ENCODE results near the gene SPATA16.

The SPATA16 gene

DNA sequence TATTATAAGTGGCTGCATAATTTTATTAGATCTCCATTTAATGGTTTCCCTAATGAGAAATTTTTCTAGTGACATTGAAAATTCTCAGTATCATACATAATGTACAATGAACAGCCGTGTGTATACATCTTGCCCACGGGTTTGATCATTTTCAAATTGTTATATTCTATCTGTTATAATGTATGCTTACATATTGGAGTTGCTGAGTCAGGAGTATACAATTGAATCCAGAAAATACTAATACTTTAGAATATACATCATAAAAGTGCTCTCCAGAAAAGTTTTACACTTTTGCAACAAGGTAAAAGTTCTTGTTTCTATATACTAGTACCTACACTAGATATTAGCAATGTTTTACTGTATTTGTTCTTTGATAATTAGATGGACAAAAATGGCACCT lies 82.8 kb downstream of the SPATA16 start:
- H3K4me1 ChIP-seq (ENCODE audit: insufficient read depth, low read length), result no peaks in the 10 kb centered on the region
- no peak overlapping the region for H3K27ac ChIP-seq (ENCODE audit: low read length)
- no peaks in the 10 kb centered on the region for H3K36me3 ChIP-seq (ENCODE audit: insufficient read depth, low read depth, low read length)
- no peaks in the 10 kb centered on the region for H3K27me3 ChIP-seq (ENCODE audit: insufficient read depth, low read length)
- H3K9me3 ChIP-seq (ENCODE audit: insufficient read depth, low read depth, low read length), result no peaks in the 10 kb centered on the region
- no peak overlapping the region for H3K9ac ChIP-seq (ENCODE audit: low read depth, low read length)
- no peak overlapping the region for H3K4me3 ChIP-seq (ENCODE audit: low read length)

DNA sequence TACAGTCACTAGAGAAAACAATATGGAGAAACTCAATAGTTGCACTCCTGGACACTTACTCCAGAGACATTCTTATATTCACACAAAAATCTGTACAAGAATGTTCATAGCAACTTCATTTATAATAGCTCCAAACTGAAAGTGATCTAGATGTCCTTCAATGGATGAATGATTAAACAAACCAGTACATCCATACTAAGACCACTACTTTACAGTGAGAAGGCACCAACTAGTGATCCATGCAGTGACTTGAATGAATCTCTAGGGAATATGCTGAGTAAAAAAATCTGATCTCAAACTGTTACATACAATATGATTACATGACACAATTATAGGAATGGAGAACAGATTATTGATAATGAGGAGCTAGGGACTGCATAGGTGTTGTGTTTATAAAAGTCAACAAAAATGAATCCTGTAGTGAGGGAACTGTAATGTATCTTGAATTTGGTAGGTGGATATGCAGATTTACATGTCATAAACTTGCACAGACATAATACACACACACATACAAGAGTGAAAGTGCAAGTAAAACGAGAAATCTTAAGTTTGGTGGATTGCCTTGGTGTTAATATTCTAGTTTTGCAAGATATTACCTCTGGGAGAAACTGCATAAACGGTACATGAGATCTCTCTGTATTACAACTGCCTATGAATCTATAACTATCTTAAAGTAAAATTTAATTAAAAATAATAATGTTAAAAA lies 85.7 kb downstream of the SPATA16 start:
- Histone ChIP-seq H3K27ac (ENCODE audit: low read length) (no peak overlapping the region), H3K36me3 (ENCODE audit: insufficient read depth, low read depth, low read length) (no peaks in the 10 kb centered on the region), H3K27me3 (ENCODE audit: insufficient read depth, low read length) (no peaks in the 10 kb centered on the region), H3K9me3 (ENCODE audit: insufficient read depth, low read depth, low read length) (no peaks in the 10 kb centered on the region), H3K4me1 (ENCODE audit: insufficient read depth, low read length) (no peaks in the 10 kb centered on the region), H3K4me3 (ENCODE audit: low read length) (no peak overlapping the region), H3K9ac (ENCODE audit: low read depth, low read length) (no peak overlapping the region)

DNA sequence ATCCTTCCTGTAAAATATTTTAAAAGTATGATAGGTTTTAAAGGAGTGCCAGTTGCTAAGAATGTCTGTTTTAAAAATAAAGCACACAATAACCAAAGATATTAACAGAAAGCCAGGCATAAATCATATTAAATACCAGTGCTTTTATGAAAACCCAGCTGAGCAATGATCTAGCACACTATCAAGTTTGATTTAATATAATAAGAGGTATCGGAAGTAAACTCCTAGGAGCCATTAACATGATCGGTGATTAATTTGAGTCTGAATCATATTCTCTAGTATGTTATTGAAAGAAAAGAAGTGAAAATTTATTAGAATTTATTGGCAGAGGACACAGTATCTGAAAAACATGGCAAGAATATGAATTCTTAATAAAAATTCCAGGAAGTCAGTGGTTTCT lies 91.7 kb downstream of the SPATA16 start:
- Histone ChIP-seq H3K4me3 (ENCODE audit: low read length) (no peak overlapping the region), H3K9me3 (ENCODE audit: insufficient read depth, low read depth, low read length) (no peaks in the 10 kb centered on the region), H3K4me1 (ENCODE audit: insufficient read depth, low read length) (no peaks in the 10 kb centered on the region), H3K27me3 (ENCODE audit: insufficient read depth, low read length) (no peaks in the 10 kb centered on the region), H3K36me3 (ENCODE audit: insufficient read depth, low read depth, low read length) (no peaks in the 10 kb centered on the region), H3K27ac (ENCODE audit: low read length) (no peak overlapping the region), H3K9ac (ENCODE audit: low read depth, low read length) (no peak overlapping the region)

DNA sequence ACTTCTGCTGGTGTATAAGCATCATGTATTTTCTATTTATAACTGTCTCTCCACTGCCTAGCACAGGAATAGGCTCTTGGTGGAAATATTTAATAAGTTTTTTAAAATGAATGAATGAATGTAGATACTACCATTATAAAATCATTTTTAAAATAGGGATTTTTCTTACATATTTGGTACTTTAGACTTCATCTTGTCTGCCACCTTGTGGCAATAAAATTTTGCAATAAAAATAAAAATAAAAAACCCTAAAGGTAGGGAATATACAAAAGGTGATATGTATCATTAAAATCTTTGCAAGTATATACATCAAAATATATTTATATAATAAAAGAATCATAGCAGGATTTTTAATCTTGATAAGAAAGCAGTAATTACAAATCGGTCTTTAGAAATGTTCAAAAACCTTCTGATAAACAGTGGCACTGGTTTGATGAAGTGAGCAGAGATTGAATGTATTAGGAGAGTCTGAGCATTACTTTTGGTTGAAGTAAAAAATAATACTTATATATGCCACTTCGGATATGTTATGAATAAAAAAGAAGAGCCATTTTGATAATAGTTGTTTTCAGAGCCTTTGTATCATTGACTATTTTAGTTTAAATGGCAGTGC lies 95.2 kb downstream of the SPATA16 start:
- Histone ChIP-seq H3K4me1 (ENCODE audit: insufficient read depth, low read length) (no peaks in the 10 kb centered on the region), H3K36me3 (ENCODE audit: insufficient read depth, low read depth, low read length) (no peaks in the 10 kb centered on the region), H3K4me3 (ENCODE audit: low read length) (no peak overlapping the region)

DNA sequence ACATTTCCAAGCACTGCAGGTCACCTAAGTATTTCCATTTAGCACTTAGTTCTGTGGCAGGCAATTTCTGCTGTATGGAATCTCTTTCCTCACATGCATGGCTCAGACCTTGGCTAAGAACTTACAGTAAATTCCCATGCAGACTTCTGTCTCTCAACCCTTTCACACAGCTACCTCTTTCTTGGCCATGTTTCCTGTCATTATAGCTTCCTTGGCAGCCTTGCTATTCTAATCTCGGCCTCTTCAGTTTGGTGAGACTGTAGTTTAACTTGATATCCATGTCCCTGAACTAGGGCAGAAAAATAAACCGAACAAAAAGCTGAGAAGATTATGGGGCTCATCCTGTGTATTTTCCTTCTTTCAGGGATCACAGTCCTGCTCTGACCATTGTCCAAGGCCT lies 96.0 kb downstream of the SPATA16 start:
- H3K4me1 ChIP-seq (ENCODE audit: insufficient read depth, low read length), result no peaks in the 10 kb centered on the region
- no peaks in the 10 kb centered on the region for H3K27me3 ChIP-seq (ENCODE audit: insufficient read depth, low read length)
- H3K9ac ChIP-seq (ENCODE audit: low read depth, low read length), result no peak overlapping the region
- no peaks in the 10 kb centered on the region for H3K9me3 ChIP-seq (ENCODE audit: insufficient read depth, low read depth, low read length)
- H3K4me3 ChIP-seq (ENCODE audit: low read length), result no peak overlapping the region
- no peaks in the 10 kb centered on the region for H3K36me3 ChIP-seq (ENCODE audit: insufficient read depth, low read depth, low read length)
- H3K27ac ChIP-seq (ENCODE audit: low read length), result no peak overlapping the region

More for the DNA sequence above, 95.2 kb downstream of the SPATA16 start:
- H3K27me3 ChIP-seq (ENCODE audit: insufficient read depth, low read length), result no peaks in the 10 kb centered on the region
- H3K9ac ChIP-seq (ENCODE audit: low read depth, low read length), result no peak overlapping the region
- H3K27ac ChIP-seq (ENCODE audit: low read length), result no peak overlapping the region
- H3K9me3 ChIP-seq (ENCODE audit: insufficient read depth, low read depth, low read length), result no peaks in the 10 kb centered on the region

DNA sequence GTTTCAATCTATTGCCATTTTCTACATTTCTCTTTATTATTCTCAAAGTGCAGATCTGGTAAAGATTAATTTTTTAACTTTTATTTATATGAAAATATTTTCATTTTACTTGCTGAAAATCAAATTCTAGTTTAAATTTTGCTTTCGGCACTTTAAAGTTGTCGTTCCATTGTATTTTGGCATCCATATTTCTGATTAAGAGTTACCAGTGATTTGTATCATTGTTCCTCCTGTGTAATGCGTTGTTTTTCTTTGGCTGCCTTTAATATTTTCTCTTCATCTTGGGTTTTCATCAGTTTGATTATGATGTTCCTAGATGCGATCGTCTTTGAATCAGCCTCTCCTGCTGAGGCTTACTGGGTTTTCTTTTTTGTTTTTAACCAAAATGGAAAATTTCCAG lies 97.3 kb downstream of the SPATA16 start:
- H3K27me3 ChIP-seq (ENCODE audit: insufficient read depth, low read length), result no peaks in the 10 kb centered on the region
- H3K36me3 ChIP-seq (ENCODE audit: insufficient read depth, low read depth, low read length), result no peaks in the 10 kb centered on the region
- H3K9ac ChIP-seq (ENCODE audit: low read depth, low read length), result no peak overlapping the region
- H3K9me3 ChIP-seq (ENCODE audit: insufficient read depth, low read depth, low read length), result no peaks in the 10 kb centered on the region
- H3K4me1 ChIP-seq (ENCODE audit: insufficient read depth, low read length), result no peaks in the 10 kb centered on the region
- no peak overlapping the region for H3K27ac ChIP-seq (ENCODE audit: low read length)
- H3K4me3 ChIP-seq (ENCODE audit: low read length), result no peak overlapping the region

DNA sequence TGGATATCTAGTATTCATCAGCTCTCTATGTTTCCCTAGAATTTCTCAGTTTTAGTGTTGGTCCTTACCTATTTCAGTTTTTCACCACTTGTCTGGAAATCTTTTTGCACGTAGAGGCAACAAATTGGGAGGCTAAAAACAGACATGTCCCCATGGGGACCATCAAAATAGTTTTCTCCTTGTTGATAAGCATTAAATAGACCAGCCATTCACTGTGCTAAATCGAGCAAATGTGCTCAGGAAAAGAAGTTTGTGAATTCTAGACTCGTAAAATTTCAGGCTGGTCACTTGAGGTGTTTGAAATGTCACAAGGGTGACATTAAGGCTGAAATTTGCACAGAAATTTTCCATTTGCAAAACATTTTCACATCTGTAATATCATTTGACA lies 102.6 kb downstream of the SPATA16 start:
- no peak overlapping the region for H3K9ac ChIP-seq (ENCODE audit: low read depth, low read length)
- no peak overlapping the region for H3K4me3 ChIP-seq (ENCODE audit: low read length)
- no peaks in the 10 kb centered on the region for H3K4me1 ChIP-seq (ENCODE audit: insufficient read depth, low read length)
- H3K27ac ChIP-seq (ENCODE audit: low read length), result no peak overlapping the region
- no peaks in the 10 kb centered on the region for H3K27me3 ChIP-seq (ENCODE audit: insufficient read depth, low read length)
- no peaks in the 10 kb centered on the region for H3K36me3 ChIP-seq (ENCODE audit: insufficient read depth, low read depth, low read length)
- H3K9me3 ChIP-seq (ENCODE audit: insufficient read depth, low read depth, low read length), result no peaks in the 10 kb centered on the region

DNA sequence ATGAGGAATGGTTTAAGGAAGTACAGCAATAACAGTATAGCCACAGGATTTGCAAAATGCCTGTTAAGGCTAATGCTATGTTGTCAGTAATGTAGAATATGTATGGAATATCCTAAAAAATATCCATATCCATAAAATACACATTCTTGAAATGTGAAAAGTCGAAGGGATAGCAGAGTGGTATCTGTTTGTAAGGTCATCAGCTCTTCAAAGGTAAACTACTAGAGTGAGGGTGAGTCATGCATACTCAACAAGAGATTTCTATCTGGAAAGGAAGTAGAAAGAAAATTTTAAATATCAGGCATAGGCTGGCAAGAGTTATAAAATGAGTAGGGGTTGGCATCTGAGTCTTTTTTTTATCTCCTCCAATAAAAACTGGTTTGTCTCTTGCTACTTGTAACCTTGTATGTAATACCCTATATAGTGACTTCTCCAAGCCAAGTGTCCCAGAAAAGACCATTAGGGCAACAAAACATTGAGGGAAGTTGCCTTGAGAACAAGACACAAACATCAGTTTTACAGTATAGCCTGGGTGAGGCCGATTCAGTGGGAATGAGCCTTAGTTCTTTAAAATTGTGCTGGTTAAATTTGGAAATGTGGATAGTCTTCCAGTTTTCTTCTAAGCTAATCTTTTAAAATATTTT lies 103.1 kb downstream of the SPATA16 start:
- Histone ChIP-seq H3K27me3 (ENCODE audit: insufficient read depth, low read length) (no peaks in the 10 kb centered on the region), H3K9ac (ENCODE audit: low read depth, low read length) (no peak overlapping the region), H3K36me3 (ENCODE audit: insufficient read depth, low read depth, low read length) (no peaks in the 10 kb centered on the region)

DNA sequence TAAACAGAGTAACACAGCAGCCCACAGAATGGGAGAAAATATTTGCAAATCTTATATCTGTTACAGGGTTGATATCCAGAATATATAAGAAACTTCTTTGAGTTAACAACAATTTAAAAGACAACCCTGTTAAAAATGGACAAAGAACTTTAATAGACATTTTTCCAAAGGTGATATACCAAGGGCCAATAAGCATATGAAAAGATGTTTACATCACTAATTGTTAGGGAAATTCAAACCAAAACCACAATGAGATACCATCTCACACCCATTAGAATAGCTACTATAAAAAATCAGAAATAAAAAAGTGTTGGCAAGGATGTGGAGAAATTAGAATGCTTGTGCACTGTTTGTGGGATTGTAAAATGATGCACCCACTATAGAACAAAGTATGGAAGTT lies 110.8 kb downstream of the SPATA16 start:
- Histone ChIP-seq H3K4me1 (ENCODE audit: insufficient read depth, low read length) (0 out of 2 replicates have a peak, but pooled peaks cover 2% of the 10 kb centered on the region), H3K27me3 (ENCODE audit: insufficient read depth, low read length) (no peaks in the 10 kb centered on the region), H3K36me3 (ENCODE audit: insufficient read depth, low read depth, low read length) (no peaks in the 10 kb centered on the region), H3K27ac (ENCODE audit: low read length) (no peak overlapping the region), H3K9ac (ENCODE audit: low read depth, low read length) (no peak overlapping the region), H3K9me3 (ENCODE audit: insufficient read depth, low read depth, low read length) (no peaks in the 10 kb centered on the region), H3K4me3 (ENCODE audit: low read length) (no peak overlapping the region)

More for the DNA sequence above, 103.1 kb downstream of the SPATA16 start:
- Histone ChIP-seq H3K4me1 (ENCODE audit: insufficient read depth, low read length) (no peaks in the 10 kb centered on the region), H3K27ac (ENCODE audit: low read length) (no peak overlapping the region), H3K4me3 (ENCODE audit: low read length) (no peak overlapping the region), H3K9me3 (ENCODE audit: insufficient read depth, low read depth, low read length) (no peaks in the 10 kb centered on the region)

DNA sequence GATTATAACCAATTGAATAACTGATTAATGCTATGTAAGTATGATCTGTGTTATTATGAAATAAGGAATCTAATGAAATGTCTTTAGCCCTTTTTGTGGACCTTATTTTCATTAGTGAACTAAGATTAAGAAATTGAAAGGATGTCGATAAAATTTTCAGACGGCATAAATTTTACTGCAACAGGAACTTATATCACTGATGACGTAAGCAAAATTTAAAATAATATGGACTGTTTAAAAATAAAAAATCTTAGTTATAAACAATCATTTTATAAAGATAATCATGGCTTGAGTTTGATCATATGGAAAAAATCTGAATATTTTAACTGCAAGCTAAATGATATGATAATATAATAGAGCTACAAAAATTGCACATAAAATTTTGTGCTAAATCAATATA lies 112.7 kb downstream of the SPATA16 start:
- no peak overlapping the region for H3K9ac ChIP-seq (ENCODE audit: low read depth, low read length)
- 0 out of 2 replicates have a peak, but pooled peaks cover 2% of the 10 kb centered on the region for H3K4me1 ChIP-seq (ENCODE audit: insufficient read depth, low read length)
- no peaks in the 10 kb centered on the region for H3K9me3 ChIP-seq (ENCODE audit: insufficient read depth, low read depth, low read length)
- H3K4me3 ChIP-seq (ENCODE audit: low read length), result no peak overlapping the region
- H3K36me3 ChIP-seq (ENCODE audit: insufficient read depth, low read depth, low read length), result no peaks in the 10 kb centered on the region
- H3K27ac ChIP-seq (ENCODE audit: low read length), result no peak overlapping the region
- no peaks in the 10 kb centered on the region for H3K27me3 ChIP-seq (ENCODE audit: insufficient read depth, low read length)

DNA sequence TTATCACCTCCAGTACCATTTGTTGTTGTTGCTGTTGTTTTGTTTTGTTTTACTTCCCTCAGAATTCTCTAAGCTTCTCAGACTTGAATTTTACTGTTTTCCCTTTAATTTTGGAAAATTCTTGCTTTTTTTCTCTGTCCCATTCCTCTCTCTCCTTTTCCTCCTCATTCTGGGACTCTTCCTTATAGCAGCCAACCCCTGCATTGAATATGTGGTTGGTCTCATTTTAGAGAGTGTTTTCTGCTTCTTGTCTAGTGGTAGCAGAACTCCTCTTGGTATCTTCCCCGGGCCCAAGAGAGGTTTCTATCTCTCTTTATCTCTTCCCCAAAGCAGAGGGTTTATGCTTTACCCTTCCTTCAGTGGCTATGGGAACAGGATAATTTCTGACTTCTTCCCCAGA lies 113.6 kb downstream of the SPATA16 start:
- H3K4me3 ChIP-seq (ENCODE audit: low read length), result no peak overlapping the region
- 0 out of 2 replicates have a peak, but pooled peaks cover 2% of the 10 kb centered on the region for H3K4me1 ChIP-seq (ENCODE audit: insufficient read depth, low read length)
- H3K9me3 ChIP-seq (ENCODE audit: insufficient read depth, low read depth, low read length), result no peaks in the 10 kb centered on the region
- no peak overlapping the region for H3K27ac ChIP-seq (ENCODE audit: low read length)
- H3K36me3 ChIP-seq (ENCODE audit: insufficient read depth, low read depth, low read length), result no peaks in the 10 kb centered on the region
- H3K27me3 ChIP-seq (ENCODE audit: insufficient read depth, low read length), result no peaks in the 10 kb centered on the region
- H3K9ac ChIP-seq (ENCODE audit: low read depth, low read length), result no peak overlapping the region

DNA sequence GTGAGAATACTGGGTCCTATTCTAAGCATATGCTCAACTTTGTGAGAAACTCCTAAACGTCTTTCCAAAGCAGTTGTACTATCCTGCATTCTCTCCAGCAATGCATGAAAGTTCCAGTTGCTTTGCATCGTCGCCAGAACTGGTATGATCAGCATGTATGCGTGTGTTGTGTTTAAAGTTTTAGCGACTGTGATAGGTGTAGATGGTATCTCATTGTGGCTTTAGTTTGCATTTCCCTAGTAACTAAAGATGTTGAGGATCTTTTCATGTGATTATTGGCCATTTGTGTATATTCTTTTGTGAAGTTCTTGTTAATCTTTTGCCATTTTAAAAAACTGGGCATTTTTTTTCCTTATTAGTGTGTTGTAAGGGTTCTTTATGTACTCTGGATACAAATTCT lies 115.1 kb downstream of the SPATA16 start:
- H3K9me3 ChIP-seq (ENCODE audit: insufficient read depth, low read depth, low read length), result no peaks in the 10 kb centered on the region
- no peaks in the 10 kb centered on the region for H3K27me3 ChIP-seq (ENCODE audit: insufficient read depth, low read length)
- H3K9ac ChIP-seq (ENCODE audit: low read depth, low read length), result no peak overlapping the region
- no peak overlapping the region for H3K27ac ChIP-seq (ENCODE audit: low read length)
- H3K4me1 ChIP-seq (ENCODE audit: insufficient read depth, low read length), result 0 out of 2 replicates have a peak, but pooled peaks cover 2% of the 10 kb centered on the region
- H3K4me3 ChIP-seq (ENCODE audit: low read length), result no peak overlapping the region
- no peaks in the 10 kb centered on the region for H3K36me3 ChIP-seq (ENCODE audit: insufficient read depth, low read depth, low read length)
